HEK293 (cell line): ENCODE results near the gene EPS8.

Source experiments
- CTCF ChIA-PET: fragments of 350-600 bp; formaldehyde crosslinking; extraction: SDS; loops from one replicate; lab custom pipeline; 2021; ENCODE audit warnings: antibody characterized with exemption; lab: Yijun Ruan, JAX
- POLR2A ChIA-PET: fragments of 300-600 bp; formaldehyde crosslinking; extraction: SDS; loops from one replicate; lab custom pipeline; 2020; ENCODE audit warnings: antibody characterized with exemption, inconsistent platforms; lab: Yijun Ruan, JAX
- H3K27ac ChIP-seq: fragments of 200-500 bp; sonication (Bioruptor generic); 2 replicates; pipeline ENCODE4 v1.5.1; 2014; ENCODE audit warnings: low read depth, low read length, control low read depth, inconsistent platforms; ENCODE audit errors: extremely low read depth
- H3K36me3 ChIP-seq, 2 experiments: fragments of 200-500 bp in 1 of 2; sonication (Bioruptor generic) in 1 of 2; 1 replicate in 1 of 2; 2 replicates in 1 of 2; pipeline ENCODE4 v1.5.1; 2014 to 2017; ENCODE audit warnings: inconsistent platforms in 2 of 2, low read length in 2 of 2; ENCODE audit not compliant: control insufficient read depth in 2 of 2, insufficient read depth in 1 of 2
- H3K4me1 ChIP-seq: fragments of 200-500 bp; sonication (Bioruptor generic); 2 replicates; pipeline ENCODE4 v1.5.1; 2014; ENCODE audit warnings: mild to moderate bottlenecking, low read length, inconsistent platforms; ENCODE audit not compliant: control insufficient read depth, insufficient read depth
- H3K4me3 ChIP-seq: 2 replicates; pipeline ENCODE4 v1.5.1; 2011; ENCODE audit warnings: low read depth, mild to moderate bottlenecking, control low read depth, low read length, moderate library complexity
- H3K9me3 ChIP-seq: fragments of 200-500 bp; sonication (Bioruptor generic); 2 replicates; pipeline ENCODE4 v1.5.1; 2014; ENCODE audit warnings: low read depth, low read length, inconsistent platforms; ENCODE audit not compliant: control insufficient read depth, insufficient read depth
- ATF2 ChIP-seq: fragments of 450-650 bp; formaldehyde crosslinking; IDR thresholded peaks from 2 replicates; pipeline ENCODE4 v1.5.1; 2016; ENCODE audit warnings: missing biosample characterization, missing genetic modification characterization, low read depth
- FEZF1 ChIP-seq: fragments of 450-650 bp; formaldehyde crosslinking; IDR thresholded peaks from 2 replicates; pipeline ENCODE4 v1.5.1; 2016; ENCODE audit warnings: missing biosample characterization, missing genetic modification characterization
- IKZF3 ChIP-seq: fragments of 450-650 bp; IDR thresholded peaks from 2 replicates; pipeline ENCODE4 v1.5.0; 2018; ENCODE audit warnings: missing biosample characterization, mild to moderate bottlenecking, missing genetic modification characterization, moderate library complexity
- SP3 ChIP-seq: fragments of 450-650 bp; formaldehyde crosslinking; IDR thresholded peaks from 2 replicates; pipeline ENCODE4 v1.5.1; 2016; ENCODE audit warnings: missing biosample characterization, missing genetic modification characterization
- TRIM28 ChIP-seq: IDR thresholded peaks from 2 replicates; pipeline ENCODE4 v1.6.1; 2011; ENCODE audit warnings: low read length, control low read depth, borderline replicate concordance
- YY2 ChIP-seq: fragments of 450-650 bp; formaldehyde crosslinking; IDR thresholded peaks from 2 replicates; pipeline ENCODE4 v1.5.1; 2016; ENCODE audit warnings: missing biosample characterization, missing genetic modification characterization
- ZFP69B ChIP-seq: fragments of 450-650 bp; formaldehyde crosslinking; IDR thresholded peaks from 2 replicates; pipeline ENCODE4 v1.5.1; 2016; ENCODE audit warnings: missing biosample characterization, missing genetic modification characterization
- ZNF2 ChIP-seq: fragments of 450-650 bp; formaldehyde crosslinking; IDR thresholded peaks from 2 replicates; pipeline ENCODE4 v1.5.1; 2016; ENCODE audit warnings: missing biosample characterization, missing genetic modification characterization
- ZNF350 ChIP-seq: fragments of 450-650 bp; formaldehyde crosslinking; IDR thresholded peaks from 2 replicates; pipeline ENCODE4 v1.5.0; 2017; ENCODE audit warnings: missing biosample characterization, mild to moderate bottlenecking, missing genetic modification characterization
- ZNF354C ChIP-seq: fragments of 450-650 bp; formaldehyde crosslinking; IDR thresholded peaks from 2 replicates; pipeline ENCODE4 v1.5.1; 2016; ENCODE audit warnings: missing biosample characterization, missing genetic modification characterization, low read depth, borderline replicate concordance
- ZNF514 ChIP-seq: fragments of 450-650 bp; formaldehyde crosslinking; IDR thresholded peaks from 2 replicates; pipeline ENCODE4 v1.5.1; 2016; ENCODE audit warnings: missing biosample characterization, missing genetic modification characterization
- ZNF596 ChIP-seq: fragments of 450-650 bp; IDR thresholded peaks from 2 replicates; pipeline ENCODE4 v1.5.0; 2018; ENCODE audit warnings: missing biosample characterization, mild to moderate bottlenecking, missing genetic modification characterization, moderate library complexity
- ZNF747 ChIP-seq: fragments of 450-650 bp; formaldehyde crosslinking; IDR thresholded peaks from 2 replicates; pipeline ENCODE4 v1.5.1; 2016; ENCODE audit warnings: missing biosample characterization, missing genetic modification characterization
- ZNF791 ChIP-seq: fragments of 450-650 bp; formaldehyde crosslinking; IDR thresholded peaks from 2 replicates; pipeline ENCODE4 v1.5.1; 2016; ENCODE audit warnings: missing biosample characterization, missing genetic modification characterization
- TF ChIP-seq, protein P1 (sequence below): fragments of 450-650 bp; formaldehyde crosslinking; IDR thresholded peaks from 2 replicates; pipeline ENCODE4 v1.5.1; 2016; ENCODE audit warnings: missing biosample characterization, missing genetic modification characterization
- TF ChIP-seq, protein P2 (sequence below): fragments of 450-650 bp; formaldehyde crosslinking; IDR thresholded peaks from 2 replicates; pipeline ENCODE4 v1.5.1; 2016; ENCODE audit warnings: missing biosample characterization, missing genetic modification characterization
- TF ChIP-seq, protein P3 (sequence below): fragments of 450-650 bp; formaldehyde crosslinking; IDR thresholded peaks from 2 replicates; pipeline ENCODE4 v1.5.1; 2016; ENCODE audit warnings: missing biosample characterization, missing genetic modification characterization
- TF ChIP-seq, protein P4 (sequence below): fragments of 450-650 bp; formaldehyde crosslinking; IDR thresholded peaks from 2 replicates; pipeline ENCODE4 v1.5.1; 2017; ENCODE audit warnings: missing biosample characterization, missing genetic modification characterization

Gene EPS8

GRCh38 chr12:15580431-15580830 is 208.8 kb downstream of the EPS8 start:
- no peaks in the 10 kb centered on the region for H3K36me3 ChIP-seq
- TF ChIP-seq, protein P1, sequence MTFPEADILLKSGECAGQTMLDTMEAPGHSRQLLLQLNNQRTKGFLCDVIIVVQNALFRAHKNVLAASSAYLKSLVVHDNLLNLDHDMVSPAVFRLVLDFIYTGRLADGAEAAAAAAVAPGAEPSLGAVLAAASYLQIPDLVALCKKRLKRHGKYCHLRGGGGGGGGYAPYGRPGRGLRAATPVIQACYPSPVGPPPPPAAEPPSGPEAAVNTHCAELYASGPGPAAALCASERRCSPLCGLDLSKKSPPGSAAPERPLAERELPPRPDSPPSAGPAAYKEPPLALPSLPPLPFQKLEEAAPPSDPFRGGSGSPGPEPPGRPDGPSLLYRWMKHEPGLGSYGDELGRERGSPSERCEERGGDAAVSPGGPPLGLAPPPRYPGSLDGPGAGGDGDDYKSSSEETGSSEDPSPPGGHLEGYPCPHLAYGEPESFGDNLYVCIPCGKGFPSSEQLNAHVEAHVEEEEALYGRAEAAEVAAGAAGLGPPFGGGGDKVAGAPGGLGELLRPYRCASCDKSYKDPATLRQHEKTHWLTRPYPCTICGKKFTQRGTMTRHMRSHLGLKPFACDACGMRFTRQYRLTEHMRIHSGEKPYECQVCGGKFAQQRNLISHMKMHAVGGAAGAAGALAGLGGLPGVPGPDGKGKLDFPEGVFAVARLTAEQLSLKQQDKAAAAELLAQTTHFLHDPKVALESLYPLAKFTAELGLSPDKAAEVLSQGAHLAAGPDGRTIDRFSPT, result no peak
- TF ChIP-seq ZNF354C (no peak), IKZF3 (tag by site-specific recombination) (no peak), ZNF747 (tag by site-specific recombination) (no peak), ZNF791 (no peak), FEZF1 (tag by site-specific recombination) (no peak), ZNF596 (tag by site-specific recombination) (no peak), ATF2 (tag by site-specific recombination) (no peak), SP3 (tag by site-specific recombination) (no peak), TRIM28 (no peak), YY2 (tag by site-specific recombination) (no peak), ZNF350 (no peak), ZNF2 (tag by site-specific recombination) (no peak), ZNF514 (tag by site-specific recombination) (no peak), ZFP69B (tag by site-specific recombination) (no peak)
- TF ChIP-seq, protein P2, sequence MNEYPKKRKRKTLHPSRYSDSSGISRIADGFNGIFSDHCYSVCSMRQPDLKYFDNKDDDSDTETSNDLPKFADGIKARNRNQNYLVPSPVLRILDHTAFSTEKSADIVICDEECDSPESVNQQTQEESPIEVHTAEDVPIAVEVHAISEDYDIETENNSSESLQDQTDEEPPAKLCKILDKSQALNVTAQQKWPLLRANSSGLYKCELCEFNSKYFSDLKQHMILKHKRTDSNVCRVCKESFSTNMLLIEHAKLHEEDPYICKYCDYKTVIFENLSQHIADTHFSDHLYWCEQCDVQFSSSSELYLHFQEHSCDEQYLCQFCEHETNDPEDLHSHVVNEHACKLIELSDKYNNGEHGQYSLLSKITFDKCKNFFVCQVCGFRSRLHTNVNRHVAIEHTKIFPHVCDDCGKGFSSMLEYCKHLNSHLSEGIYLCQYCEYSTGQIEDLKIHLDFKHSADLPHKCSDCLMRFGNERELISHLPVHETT (tag by site-specific recombination), result no peak
- TF ChIP-seq, protein P3, sequence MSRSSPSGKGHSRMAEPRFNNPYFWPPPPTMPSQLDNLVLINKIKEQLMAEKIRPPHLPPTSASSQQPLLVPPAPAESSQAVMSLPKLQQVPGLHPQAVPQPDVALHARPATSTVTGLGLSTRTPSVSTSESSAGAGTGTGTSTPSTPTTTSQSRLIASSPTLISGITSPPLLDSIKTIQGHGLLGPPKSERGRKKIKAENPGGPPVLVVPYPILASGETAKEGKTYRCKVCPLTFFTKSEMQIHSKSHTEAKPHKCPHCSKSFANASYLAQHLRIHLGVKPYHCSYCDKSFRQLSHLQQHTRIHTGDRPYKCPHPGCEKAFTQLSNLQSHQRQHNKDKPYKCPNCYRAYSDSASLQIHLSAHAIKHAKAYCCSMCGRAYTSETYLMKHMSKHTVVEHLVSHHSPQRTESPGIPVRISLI (tag by site-specific recombination), result no peak
- TF ChIP-seq, protein P4, sequence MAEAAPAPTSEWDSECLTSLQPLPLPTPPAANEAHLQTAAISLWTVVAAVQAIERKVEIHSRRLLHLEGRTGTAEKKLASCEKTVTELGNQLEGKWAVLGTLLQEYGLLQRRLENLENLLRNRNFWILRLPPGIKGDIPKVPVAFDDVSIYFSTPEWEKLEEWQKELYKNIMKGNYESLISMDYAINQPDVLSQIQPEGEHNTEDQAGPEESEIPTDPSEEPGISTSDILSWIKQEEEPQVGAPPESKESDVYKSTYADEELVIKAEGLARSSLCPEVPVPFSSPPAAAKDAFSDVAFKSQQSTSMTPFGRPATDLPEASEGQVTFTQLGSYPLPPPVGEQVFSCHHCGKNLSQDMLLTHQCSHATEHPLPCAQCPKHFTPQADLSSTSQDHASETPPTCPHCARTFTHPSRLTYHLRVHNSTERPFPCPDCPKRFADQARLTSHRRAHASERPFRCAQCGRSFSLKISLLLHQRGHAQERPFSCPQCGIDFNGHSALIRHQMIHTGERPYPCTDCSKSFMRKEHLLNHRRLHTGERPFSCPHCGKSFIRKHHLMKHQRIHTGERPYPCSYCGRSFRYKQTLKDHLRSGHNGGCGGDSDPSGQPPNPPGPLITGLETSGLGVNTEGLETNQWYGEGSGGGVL (tag by site-specific recombination), result no peak

More at GRCh38 chr12:15580431-15580830, 208.8 kb downstream of the EPS8 start:
- POLR2A ChIA-PET, result no interaction called here
- no peaks in the 10 kb centered on the region; the same call in 1 of the 2 replicates for H3K4me1 ChIP-seq
- no peak overlapping the region for H3K27ac ChIP-seq
- CTCF ChIA-PET, result interaction anchor here (0.7 kb wide), 1 partner anchor 9 kb away, joined by 3 read pairs; no protein-coding TSS in a partner anchor
- H3K4me3 ChIP-seq, result no peak overlapping the region
- H3K9me3 ChIP-seq, result no peaks in the 10 kb centered on the region
